H1 (cell line): Measurements from ENCODE around the gene KLF18. TPM values are rescaled to one million over a fixed set of nuclear protein-coding genes. Genes with fewer than 3 reads are reported as not detected.

ENCODE experiments used
- CTCF ChIA-PET: fragments of 300-600 bp; sonication (Branson Sonifier 250); formaldehyde crosslinking; loops from one replicate; lab custom pipeline; 2021; ENCODE audit not compliant: partially characterized antibody; lab: Charles Lee
- POLR2A ChIA-PET: fragments of 300-600 bp; sonication (Branson Sonifier 250); formaldehyde crosslinking; loops from one replicate; lab custom pipeline; 2021; ENCODE audit warnings: inconsistent platforms; ENCODE audit not compliant: partially characterized antibody; lab: Charles Lee
- DNase-seq, 2 experiments: peaks; one replicate each; pipeline versions ENCODE4 v3.0.0 to v3.0.0-alpha.2; 2010 to 2022; ENCODE audit warnings: low spot score in 2 of 2, low read depth in 1 of 2, mixed read lengths in 1 of 2
- FAIRE-seq: peaks from 2 replicates; lab custom pipeline; 2011; peaks lifted over from hg19 to GRCh38; lab: Jason Lieb, UNC
- H2AFZ ChIP-seq: 2 replicates; pipeline ENCODE4 v1.8.1; 2012; ENCODE audit warnings: low read length, inconsistent platforms
- H2AK5ac ChIP-seq: 2 replicates; pipeline ENCODE4 v1.6.1; 2013; ENCODE audit warnings: low read depth, low read length
- H2BK120ac ChIP-seq: replicated peaks from 2 replicates; pipeline ENCODE3; 2013; ENCODE audit warnings: low read depth, low read length, inconsistent platforms
- H2BK12ac ChIP-seq: 2 replicates; pipeline ENCODE4 v1.6.1; 2013; ENCODE audit warnings: low read depth, low read length
- H2BK15ac ChIP-seq: 2 replicates; pipeline ENCODE4 v1.6.1; 2013; ENCODE audit warnings: low read length
- H2BK20ac ChIP-seq: 2 replicates; pipeline ENCODE4 v1.6.1; 2013; ENCODE audit warnings: low read length
- H2BK5ac ChIP-seq: 2 replicates; pipeline ENCODE4 v1.6.1; 2013; ENCODE audit warnings: low read depth, low read length
- H3K14ac ChIP-seq: 2 replicates; pipeline ENCODE4 v1.6.1; 2013; ENCODE audit warnings: inconsistent platforms; ENCODE audit not compliant: insufficient read length
- H3K18ac ChIP-seq: 2 replicates; pipeline ENCODE4 v1.6.1; 2013; ENCODE audit warnings: low read length; ENCODE audit errors: extremely low read depth
- H3K23ac ChIP-seq: 2 replicates; pipeline ENCODE4 v1.6.1; 2013; ENCODE audit warnings: inconsistent platforms; ENCODE audit not compliant: insufficient read length
- H3K23me2 ChIP-seq: 2 replicates; pipeline ENCODE4 v1.6.1; 2013; ENCODE audit warnings: low read depth, low read length
- H3K27ac ChIP-seq: 2 replicates; pipeline ENCODE4 v1.6.1; 2011; ENCODE audit warnings: low read depth, low read length, inconsistent platforms
- H3K27me3 ChIP-seq, 4 experiments: replicated peaks in 1 of 4; 1 replicate in 1 of 4; 2 replicates in 3 of 4; pipeline versions ENCODE4 v1.6.1 to v1.8.1; 2011 to 2013; ENCODE audit warnings: low read length in 3 of 4, mild to moderate bottlenecking in 3 of 4, inconsistent platforms in 2 of 4, mixed read lengths in 2 of 4, moderate library complexity in 1 of 4; ENCODE audit not compliant: control insufficient read depth in 3 of 4, insufficient read depth in 3 of 4; ENCODE audit errors: extremely low read depth in 1 of 4
- H3K36me3 ChIP-seq, 4 experiments: 2 replicates each; pipeline versions ENCODE4 v1.6.1 to v1.8.1; 2011 to 2013; ENCODE audit warnings: mild to moderate bottlenecking in 4 of 4, low read length in 3 of 4, moderate library complexity in 2 of 4, control low read depth in 1 of 4, inconsistent platforms in 1 of 4; ENCODE audit not compliant: insufficient read depth in 4 of 4, control insufficient read depth in 2 of 4
- H3K4ac ChIP-seq: replicated peaks from 2 replicates; pipeline ENCODE3; 2013; ENCODE audit warnings: low read length, low read depth, mixed read lengths, inconsistent platforms; ENCODE audit not compliant: insufficient read length
- H3K4me1 ChIP-seq, 4 experiments: replicated peaks in 1 of 4; 1 replicate in 1 of 4; 2 replicates in 3 of 4; pipeline versions ENCODE4 v1.6.1 to v1.8.1; 2011 to 2013; ENCODE audit warnings: low read length in 3 of 4, inconsistent platforms in 2 of 4, mixed read lengths in 1 of 4; ENCODE audit not compliant: insufficient read depth in 4 of 4, control insufficient read depth in 3 of 4
- H3K4me2 ChIP-seq, 2 experiments: 2 replicates each; pipeline versions ENCODE4 v1.6.1 to v1.8.1; 2011 to 2013; ENCODE audit warnings: low read depth in 2 of 2, low read length in 2 of 2, control low read depth in 1 of 2, inconsistent platforms in 1 of 2, mild to moderate bottlenecking in 1 of 2; ENCODE audit not compliant: insufficient read depth in 1 of 2
- H3K4me3 ChIP-seq, 4 experiments: fragments of 200-600, 300-600 bp in 1 of 4; sonication (generic), shearing (Covaris generic), sonication (Bioruptor Twin) in 1 of 4; 2 replicates each; pipeline versions ENCODE4 v1.5.1 to v1.8.1; 2011 to 2016; ENCODE audit warnings: low read length in 4 of 4, low read depth in 3 of 4, control low read depth in 2 of 4, inconsistent platforms in 2 of 4, mild to moderate bottlenecking in 2 of 4, mixed read lengths in 1 of 4, moderate library complexity in 1 of 4; ENCODE audit not compliant: insufficient read depth in 2 of 4; ENCODE audit errors: extremely low read depth in 1 of 4
- H3K56ac ChIP-seq: replicated peaks from 2 replicates; pipeline ENCODE3; 2013; ENCODE audit warnings: low read depth, mild to moderate bottlenecking, mixed read lengths, low read length, inconsistent platforms; ENCODE audit not compliant: insufficient read length
- H3K79me1 ChIP-seq: 2 replicates; pipeline ENCODE4 v1.6.1; 2013; ENCODE audit warnings: low read depth, low read length, control low read depth
- H3K79me2 ChIP-seq, 2 experiments: 2 replicates each; pipeline versions ENCODE4 v1.6.1 to v1.8.1; 2012 to 2013; ENCODE audit warnings: low read length in 2 of 2, mild to moderate bottlenecking in 2 of 2, inconsistent platforms in 1 of 2; ENCODE audit not compliant: insufficient read depth in 2 of 2, control insufficient read depth in 1 of 2
- H3K9ac ChIP-seq, 4 experiments: replicated peaks in 1 of 4; 1 replicate in 1 of 4; 2 replicates in 3 of 4; pipeline versions ENCODE4 v1.6.1 to v1.8.1; 2011 to 2013; ENCODE audit warnings: low read depth in 3 of 4, low read length in 3 of 4, control low read depth in 2 of 4, mild to moderate bottlenecking in 2 of 4, moderate library complexity in 2 of 4, inconsistent platforms in 1 of 4; ENCODE audit errors: extremely low read depth in 1 of 4
- H3K9me3 ChIP-seq, 2 experiments: 2 replicates each; pipeline versions ENCODE4 v1.6.1 to v1.8.1; 2012 to 2013; ENCODE audit warnings: mild to moderate bottlenecking in 2 of 2, moderate library complexity in 2 of 2, control low read depth in 1 of 2, inconsistent platforms in 1 of 2, low read depth in 1 of 2, low read length in 1 of 2, mixed read lengths in 1 of 2; ENCODE audit not compliant: insufficient read depth in 2 of 2
- H4K20me1 ChIP-seq, 2 experiments: replicated peaks in 1 of 2; 2 replicates each; pipeline versions ENCODE3 to v1.8.1; 2011 to 2013; ENCODE audit warnings: inconsistent platforms in 2 of 2, low read length in 2 of 2, mild to moderate bottlenecking in 1 of 2; ENCODE audit not compliant: insufficient read depth in 2 of 2, control insufficient read depth in 1 of 2
- H4K5ac ChIP-seq: 2 replicates; pipeline ENCODE4 v1.6.1; 2013; ENCODE audit warnings: low read length, low read depth, mixed read lengths, inconsistent platforms; ENCODE audit not compliant: insufficient read length
- H4K8ac ChIP-seq: 2 replicates; pipeline ENCODE4 v1.8.0; 2013; ENCODE audit warnings: mild to moderate bottlenecking, moderate library complexity, low read length, inconsistent platforms; ENCODE audit not compliant: insufficient read depth; ENCODE audit errors: extremely low read depth
- H4K91ac ChIP-seq: replicated peaks from 2 replicates; pipeline ENCODE3; 2013; ENCODE audit warnings: low read length, mixed read lengths, inconsistent platforms; ENCODE audit not compliant: insufficient read length
- EP300 ChIP-seq, 2 experiments: IDR thresholded peaks; 1 replicate in 1 of 2; 2 replicates in 1 of 2; pipeline ENCODE4 v1.6.1; 2011 to 2012; ENCODE audit warnings: low read depth in 2 of 2, low read length in 2 of 2, mild to moderate bottlenecking in 2 of 2, borderline replicate concordance in 1 of 2, inconsistent platforms in 1 of 2, moderate library complexity in 1 of 2
- HDAC2 ChIP-seq, 2 experiments: fragments of 300-600 bp in 1 of 2; sonication (generic) in 1 of 2; IDR thresholded peaks; 2 replicates each; pipeline ENCODE4 v1.6.1; 2011 to 2012; ENCODE audit warnings: low read depth in 2 of 2, low read length in 2 of 2, mild to moderate bottlenecking in 2 of 2, moderate library complexity in 2 of 2, borderline replicate concordance in 1 of 2, inconsistent platforms in 1 of 2
- NANOG ChIP-seq: IDR thresholded peaks from 2 replicates; pipeline ENCODE4 v1.6.1; 2011; ENCODE audit warnings: low read length, low read depth, mild to moderate bottlenecking, inconsistent platforms; ENCODE audit not compliant: insufficient read depth, poor library complexity, severe bottlenecking
- TCF12 ChIP-seq: IDR thresholded peaks from 2 replicates; pipeline ENCODE4 v1.6.1; 2011; ENCODE audit warnings: low read depth, mild to moderate bottlenecking, low read length
- YY1 ChIP-seq: IDR thresholded peaks from 2 replicates; pipeline ENCODE4 v1.6.1; 2011; ENCODE audit warnings: low read depth, mild to moderate bottlenecking, low read length
- WGBS, 2 experiments: shearing (Covaris generic) in 1 of 2; methylation state at CpG; one replicate each; pipeline versions ENCODE4 v1.1.6 to v1.1.7; 2013 to 2015; ENCODE audit warnings: low lambda C conversion rate in 2 of 2, mixed read lengths in 2 of 2, inconsistent platforms in 1 of 2, low coverage in 1 of 2, missing lambda C conversion rate in 1 of 2; ENCODE audit not compliant: insufficient replicate concordance in 2 of 2, insufficient coverage in 1 of 2, insufficient read length in 1 of 2; ENCODE audit errors: extremely low coverage in 1 of 2, missing lambda C conversion rate in 1 of 2; 5-methylcytosine and 5-hydroxymethylcytosine counted together
- polyA plus RNA-seq, 7 experiments: library from polyadenylated mRNA; depleted of rRNA in 3 of 7; stranded (reverse) in 5 of 7; unstranded in 2 of 7; fragments of >200 nt in 5 of 7; fragments of 200-250 nt in 2 of 7; gene quantifications; 1 replicate in 5 of 7; 2 replicates in 1 of 7; 4 replicates in 1 of 7; pipeline versions ENCODE4 v1.2.1 to v1.2.3, GENCODE V29; 2011 to 2013; ENCODE audit warnings: missing spikeins in 2 of 7, mixed read lengths in 2 of 7
- total RNA-seq: library from RNA; stranded (reverse); fragmentation: NEBNext Ultra II Directional; extraction: Animal tissue kit (Norgen Biotek cat#: 25700); gene quantifications from 2 replicates; pipeline ENCODE4 v1.2.1, GENCODE V29; 2021
- TF ChIP-seq, protein P1 (sequence below): IDR thresholded peaks from 2 replicates; pipeline ENCODE4 v1.6.1; 2012; ENCODE audit warnings: inconsistent platforms

KLF18 gene
- total and polyA plus RNA-seq, 2 of the 8 experiments (the other 6 are each of a cell fraction or from before 2014, with no cell fraction given): 0.09 to 0.15 TPM

DNA sequence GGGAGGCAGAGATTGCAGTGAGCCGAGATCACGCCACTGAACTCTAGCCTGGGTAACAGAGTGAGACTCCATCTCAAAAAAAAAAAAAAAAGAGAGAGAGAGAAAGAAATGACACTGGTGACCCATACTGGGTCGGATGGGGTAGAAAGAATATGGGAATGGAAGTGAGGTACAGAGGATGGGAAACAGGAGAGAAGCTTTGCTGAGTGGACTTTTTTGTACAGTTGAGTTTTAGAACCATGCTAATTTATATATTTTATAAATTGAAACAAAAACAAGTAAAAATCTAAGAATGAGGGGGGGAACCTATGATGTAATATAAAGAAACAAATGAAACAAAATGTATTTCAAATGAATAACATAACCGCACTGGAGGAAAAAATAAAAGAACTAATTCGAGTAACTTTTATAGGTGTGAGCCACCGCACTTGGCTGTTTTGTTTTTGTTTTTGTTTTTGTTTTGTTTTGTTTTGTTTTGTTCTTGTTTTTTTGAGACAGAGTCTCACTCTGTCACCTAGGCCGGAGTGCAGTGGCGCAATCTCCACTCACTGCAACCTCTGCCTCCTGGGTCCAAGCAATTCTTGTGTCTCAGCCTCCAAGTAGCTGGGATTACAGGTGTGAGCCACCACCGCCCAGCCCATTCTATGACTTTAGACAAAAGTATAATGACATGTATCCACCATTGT, 41.1 kb downstream of the KLF18 start:
- Histone ChIP-seq H4K20me1 (no peaks in the 10 kb centered on the region), H3K4ac (no peak overlapping the region)
- TF ChIP-seq EP300 (IDR thresholded peaks at IDR 0.05; ENCODE audit: borderline replicate concordance in 1 of 2, low read depth in 2 of 2, low read length in 2 of 2): no peak
- no peak for TF ChIP-seq NANOG
- TF ChIP-seq, protein P1, sequence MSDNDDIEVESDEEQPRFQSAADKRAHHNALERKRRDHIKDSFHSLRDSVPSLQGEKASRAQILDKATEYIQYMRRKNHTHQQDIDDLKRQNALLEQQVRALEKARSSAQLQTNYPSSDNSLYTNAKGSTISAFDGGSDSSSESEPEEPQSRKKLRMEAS: no peak
- no peak for TF ChIP-seq HDAC2 (IDR thresholded peaks at IDR 0.05; ENCODE audit: borderline replicate concordance in 1 of 2, low read depth in 2 of 2, low read length in 2 of 2)
- no peak for TF ChIP-seq TCF12
- no peak for TF ChIP-seq YY1

More for the DNA sequence above, 41.1 kb downstream of the KLF18 start:
- no peak overlapping the region for H3K23ac ChIP-seq
- FAIRE-seq (no peak), DNase-seq (no peak)
- no peak overlapping the region for H3K27ac ChIP-seq
- H3K27me3 ChIP-seq: no peaks in the 10 kb centered on the region; a peak in 1 of 7 replicates
- no peaks in the 10 kb centered on the region for H3K4me1 ChIP-seq
- no peaks in the 10 kb centered on the region for H3K79me2 ChIP-seq
- no peak overlapping the region for H3K4me3 ChIP-seq
- H3K4me2 ChIP-seq: no peak overlapping the region
- no peak overlapping the region for H2BK12ac ChIP-seq
- CTCF ChIA-PET: interaction anchor here (1.2 kb wide), 2 partner anchors 9 to 495 kb away, joined by 3 to 5 read pairs; no protein-coding TSS in a partner anchor
- H3K23me2 ChIP-seq: no peaks in the 10 kb centered on the region
- no peaks in the 10 kb centered on the region for H3K79me1 ChIP-seq
- H2BK15ac ChIP-seq: no peak overlapping the region
- POLR2A ChIA-PET: no interaction called here
- no peaks in the 10 kb centered on the region for H3K9me3 ChIP-seq
- H4K91ac ChIP-seq: no peak overlapping the region
- no peak overlapping the region for H2BK5ac ChIP-seq
- no peak overlapping the region for H4K5ac ChIP-seq
- H2AFZ ChIP-seq: no peak overlapping the region
- no peak overlapping the region for H3K18ac ChIP-seq
- no peak overlapping the region for H3K9ac ChIP-seq
- H2AK5ac ChIP-seq: no peak overlapping the region
- 83% methylated on average over 7 of the region's 9 CpGs; no CpG with 5 or more reads in 1 of the 2 experiments for WGBS, 2 experiments
- H4K8ac ChIP-seq: no peak overlapping the region
- H3K36me3 ChIP-seq: no peaks in the 10 kb centered on the region
- no peak overlapping the region for H3K14ac ChIP-seq
- H3K56ac ChIP-seq: no peak overlapping the region
- H2BK120ac ChIP-seq: no peak overlapping the region
- no peak overlapping the region for H2BK20ac ChIP-seq
